GM12864 (cell line): ENCODE measurements around the gene BCKDHA.

Source experiments
- DNase-seq: peaks from one replicate; pipeline ENCODE4 v3.0.0-alpha.2; 2011; ENCODE audit warnings: low read depth
- H3K4me3 ChIP-seq: 2 replicates; pipeline ENCODE4 v1.5.1; 2011; ENCODE audit warnings: mild to moderate bottlenecking, low read depth, low read length, control low read depth
- TF ChIP-seq, protein P1 (sequence below): IDR thresholded peaks from 2 replicates; pipeline ENCODE4 v1.5.1; 2011; ENCODE audit warnings: low read depth, mild to moderate bottlenecking, moderate library complexity, low read length, control low read depth, inconsistent platforms; ENCODE audit errors: missing control alignments

Gene BCKDHA

DNA sequence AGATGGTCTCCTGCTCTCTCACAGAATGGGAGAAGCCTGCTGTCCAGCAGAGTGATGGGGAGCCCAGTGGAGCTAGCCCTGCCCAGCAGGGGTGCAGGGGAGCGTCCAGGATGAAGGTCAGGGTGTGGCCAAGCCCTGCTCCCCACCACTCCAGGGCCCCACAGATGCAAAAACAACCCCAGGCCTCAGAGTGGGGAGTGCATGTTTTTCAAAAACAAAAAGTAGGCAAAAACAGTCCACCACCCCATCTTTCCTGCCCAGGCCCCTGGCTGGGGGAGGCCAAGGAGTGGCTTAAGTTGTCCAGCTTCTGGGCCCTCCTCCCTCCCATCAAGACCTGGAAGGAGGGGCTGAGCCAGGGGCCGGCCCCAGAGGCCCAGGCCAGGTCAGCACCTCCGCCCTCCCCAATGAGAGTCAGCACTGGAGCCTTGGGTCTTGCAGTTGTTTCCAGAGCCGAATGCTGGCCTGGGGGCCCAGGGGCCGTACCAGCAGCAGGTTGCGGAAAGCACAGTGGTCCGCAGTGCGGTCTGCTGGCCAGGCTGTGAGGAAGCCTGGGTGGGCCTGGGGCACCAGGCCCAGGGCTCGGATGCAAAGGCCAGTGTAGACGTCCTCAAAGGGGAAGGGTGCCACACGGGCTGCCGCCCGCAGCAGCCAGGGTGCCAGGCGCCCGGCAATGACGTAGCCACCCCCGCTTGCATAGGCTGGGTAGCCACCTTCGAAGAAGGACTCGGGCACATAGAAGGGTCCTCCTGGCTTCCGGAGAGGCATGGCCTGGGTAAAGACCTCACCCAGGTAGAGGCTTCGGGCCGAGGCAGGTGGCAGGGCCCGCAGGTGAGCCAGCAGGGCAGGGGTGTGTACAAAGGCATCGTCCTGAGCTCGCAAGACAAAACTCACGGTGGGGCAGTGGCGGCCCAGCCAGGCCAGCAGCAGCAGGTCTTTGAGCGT, 27.8 kb downstream of the BCKDHA start:
- TF ChIP-seq, protein P1, sequence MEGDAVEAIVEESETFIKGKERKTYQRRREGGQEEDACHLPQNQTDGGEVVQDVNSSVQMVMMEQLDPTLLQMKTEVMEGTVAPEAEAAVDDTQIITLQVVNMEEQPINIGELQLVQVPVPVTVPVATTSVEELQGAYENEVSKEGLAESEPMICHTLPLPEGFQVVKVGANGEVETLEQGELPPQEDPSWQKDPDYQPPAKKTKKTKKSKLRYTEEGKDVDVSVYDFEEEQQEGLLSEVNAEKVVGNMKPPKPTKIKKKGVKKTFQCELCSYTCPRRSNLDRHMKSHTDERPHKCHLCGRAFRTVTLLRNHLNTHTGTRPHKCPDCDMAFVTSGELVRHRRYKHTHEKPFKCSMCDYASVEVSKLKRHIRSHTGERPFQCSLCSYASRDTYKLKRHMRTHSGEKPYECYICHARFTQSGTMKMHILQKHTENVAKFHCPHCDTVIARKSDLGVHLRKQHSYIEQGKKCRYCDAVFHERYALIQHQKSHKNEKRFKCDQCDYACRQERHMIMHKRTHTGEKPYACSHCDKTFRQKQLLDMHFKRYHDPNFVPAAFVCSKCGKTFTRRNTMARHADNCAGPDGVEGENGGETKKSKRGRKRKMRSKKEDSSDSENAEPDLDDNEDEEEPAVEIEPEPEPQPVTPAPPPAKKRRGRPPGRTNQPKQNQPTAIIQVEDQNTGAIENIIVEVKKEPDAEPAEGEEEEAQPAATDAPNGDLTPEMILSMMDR: no peak
- H3K4me3 ChIP-seq: no peak overlapping the region
- no peak for DNase-seq

DNA sequence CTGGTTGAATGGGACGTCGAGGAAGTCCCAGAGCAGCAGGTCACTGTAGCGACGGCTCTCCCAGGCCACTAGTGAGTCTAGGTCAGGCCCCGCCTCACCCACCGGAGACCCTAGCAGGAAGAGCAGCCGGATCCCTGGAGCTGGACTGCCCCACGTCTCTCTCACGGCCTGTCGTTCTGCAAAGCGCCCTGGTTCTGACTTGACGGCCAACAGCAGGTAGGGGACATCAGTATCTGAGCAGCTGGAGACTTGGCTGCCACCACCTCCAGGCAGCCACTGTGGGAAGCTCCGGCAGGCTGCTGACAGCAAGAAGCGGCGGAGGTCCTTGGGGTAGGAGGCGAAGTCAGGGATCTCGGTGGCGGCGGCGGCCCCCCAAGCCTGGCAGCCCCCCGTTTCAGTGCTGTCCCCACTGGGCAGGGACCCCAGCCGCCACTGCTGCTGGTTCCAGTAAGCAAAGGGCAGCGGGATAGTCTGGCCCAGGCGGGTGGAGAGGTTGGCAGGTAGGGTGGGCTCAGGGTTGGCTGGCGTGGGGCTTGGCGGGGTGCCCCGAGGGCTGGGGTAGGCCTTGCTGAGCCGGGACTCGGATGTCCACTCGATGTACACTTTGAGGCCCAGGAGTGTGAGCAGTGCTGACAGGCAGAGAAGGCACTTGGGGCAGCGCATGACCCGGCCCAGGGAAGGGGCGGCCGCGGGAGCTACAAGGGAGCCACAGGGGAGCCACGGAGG, 28.7 kb downstream of the BCKDHA start:
- no peak overlapping the region for H3K4me3 ChIP-seq
- DNase-seq: no peak
- TF ChIP-seq, protein P1: no peak

DNA sequence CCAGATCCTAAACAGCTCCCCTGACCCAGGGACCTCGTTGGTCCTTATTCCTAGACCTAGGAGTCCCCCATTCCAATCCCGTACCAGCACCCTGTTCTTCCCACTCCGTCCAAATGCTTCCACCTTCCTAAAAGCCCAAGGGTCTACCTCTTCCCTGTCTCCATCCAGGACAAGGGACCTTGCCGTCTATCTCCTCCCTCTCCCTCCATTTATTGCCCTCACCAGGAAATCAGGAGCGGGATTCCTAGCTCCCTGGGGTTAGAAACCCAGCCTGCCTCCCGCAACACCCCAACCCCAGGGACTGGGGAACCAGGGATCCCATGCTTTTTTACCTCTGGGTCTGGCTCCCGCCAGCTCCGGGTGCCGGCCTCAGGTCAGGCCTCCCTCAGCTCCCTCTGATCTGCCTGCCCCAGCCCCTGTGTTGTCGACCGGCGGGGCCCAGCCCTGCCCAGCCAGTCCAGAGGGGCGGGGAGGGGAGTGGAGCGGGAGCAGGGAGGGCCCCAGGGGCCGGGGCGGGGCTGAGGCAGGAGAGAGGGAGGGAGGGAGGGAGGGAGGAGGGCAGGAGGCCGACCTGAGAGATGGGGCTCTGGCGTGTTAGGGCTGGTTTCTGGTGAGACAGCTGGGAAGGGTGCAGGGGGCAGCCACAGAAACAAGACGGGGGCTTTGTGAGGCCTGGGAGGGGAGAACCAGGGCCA, 29.5 kb downstream of the BCKDHA start, which contains the start of gene B3GNT8:
Gene B3GNT8, minus strand, starts transcription at position 423 of the 695 bp plus-strand sequence. CDS start 596 bp downstream, outside the sequence.
- TF ChIP-seq, protein P1: no peak
- no peak for DNase-seq
- no peak within 1 kb of the TSS for H3K4me3 ChIP-seq

DNA sequence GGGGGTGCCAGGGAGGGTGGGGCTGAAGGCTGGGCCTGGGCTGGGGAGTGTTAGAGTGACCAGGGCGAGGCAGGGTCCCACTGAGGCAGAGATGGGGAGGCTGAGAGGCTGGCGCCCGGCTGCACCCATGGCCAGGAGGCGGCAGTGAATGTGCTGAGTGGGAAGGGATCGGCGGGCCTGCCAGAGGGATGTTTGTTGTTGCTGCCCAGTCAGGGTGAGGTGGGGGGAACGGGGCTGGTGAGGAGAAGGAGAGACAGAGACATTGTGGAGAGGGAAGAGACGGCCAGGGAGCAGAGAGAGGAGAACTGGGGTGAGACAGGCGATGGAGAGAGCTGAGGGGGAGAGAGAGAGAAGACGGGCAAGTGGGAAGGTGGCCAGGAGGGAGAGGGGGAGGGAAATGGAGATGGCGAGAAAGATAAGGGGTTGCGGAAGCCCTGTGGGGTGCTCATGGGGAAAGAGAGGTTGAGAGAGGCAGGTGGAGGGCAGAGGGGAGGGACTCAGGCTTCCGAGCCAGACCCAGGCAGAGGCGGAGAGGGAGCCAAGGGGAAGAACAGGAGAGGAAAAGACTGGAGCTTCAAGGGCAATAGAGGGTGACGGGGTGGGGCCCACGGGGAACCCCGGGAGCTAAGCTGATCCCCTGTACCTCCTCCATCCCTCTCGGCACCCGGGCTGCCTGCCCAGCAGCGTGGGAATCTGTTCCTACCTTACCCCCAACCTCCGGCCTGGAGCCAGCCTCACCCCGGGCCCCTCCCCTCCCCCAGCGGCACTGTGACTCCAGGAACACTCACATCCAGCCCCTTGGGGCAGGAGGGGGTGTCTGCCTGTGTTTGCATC, 30.2 kb downstream of the BCKDHA start:
- no peak for DNase-seq
- H3K4me3 ChIP-seq: no peak overlapping the region
- TF ChIP-seq, protein P1: no peak

DNA sequence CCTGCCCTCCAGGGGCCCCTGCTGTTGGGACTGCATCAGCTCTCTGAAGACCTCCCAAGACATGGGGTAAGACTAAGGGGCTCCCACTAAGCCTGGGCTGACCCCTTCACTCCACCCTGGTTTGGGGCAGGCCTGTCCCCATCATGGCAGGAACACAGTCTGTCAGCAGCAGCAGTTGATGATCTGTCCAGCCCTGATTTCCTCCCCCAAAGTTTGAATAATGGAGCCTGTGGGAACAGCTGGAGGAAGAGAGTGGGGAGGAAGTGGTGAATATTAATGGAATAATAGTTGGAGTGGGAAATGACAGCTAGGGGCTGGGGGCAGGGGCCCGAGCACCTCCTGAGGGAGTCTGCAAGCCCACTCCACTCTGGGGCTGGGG, 30.9 kb downstream of the BCKDHA start:
- H3K4me3 ChIP-seq: no peak overlapping the region
- DNase-seq: no peak
- TF ChIP-seq, protein P1: no peak

DNA sequence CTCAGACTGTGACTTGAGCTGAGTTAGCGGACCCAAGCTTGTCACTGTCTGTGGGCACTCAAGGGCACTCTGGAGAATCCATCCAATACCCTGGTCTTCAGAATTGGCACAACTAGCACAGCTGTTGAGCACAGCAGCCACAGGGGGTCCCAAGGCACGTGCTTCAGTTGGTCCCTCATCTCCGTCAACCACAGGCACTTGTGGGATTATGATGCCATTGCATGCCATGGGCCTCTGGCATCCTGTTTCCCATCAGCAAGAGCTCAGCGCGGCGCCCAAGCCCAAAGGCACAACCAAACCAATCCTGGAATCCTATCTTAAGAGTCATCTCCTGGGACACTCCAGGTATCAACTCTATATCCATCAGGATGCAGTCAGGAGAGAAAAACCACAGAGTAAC, 33.3 kb downstream of the BCKDHA start:
- TF ChIP-seq, protein P1: no peak
- no peak for DNase-seq
- no peak overlapping the region for H3K4me3 ChIP-seq
